Progenitor cell of endocrine pancreas (in vitro differentiated cells): ENCODE measurements around the gene EPS8. TPM values are rescaled to one million over a fixed set of nuclear protein-coding genes. Genes with fewer than 3 reads are reported as not detected.

Source experiments
- DNase-seq: peaks from one replicate; pipeline ENCODE4 v3.0.0; 2021; ENCODE audit warnings: low spot score; ENCODE audit not compliant: unreplicated experiment
- H3K27ac Mint-ChIP-seq: 2 replicates; pipeline ENCODE4 v1.8.0; 2021; ENCODE audit warnings: mild to moderate bottlenecking, moderate library complexity, mixed read lengths
- H3K27me3 Mint-ChIP-seq: 2 replicates; pipeline ENCODE4 v1.8.0; 2021; ENCODE audit warnings: mixed read lengths
- H3K36me3 Mint-ChIP-seq: 2 replicates; pipeline ENCODE4 v1.8.0; 2022; ENCODE audit warnings: mixed read lengths; ENCODE audit not compliant: insufficient read depth
- H3K4me1 Mint-ChIP-seq: 2 replicates; pipeline ENCODE4 v1.8.0; 2021; ENCODE audit warnings: low read depth, mixed read lengths
- H3K4me3 Mint-ChIP-seq: 2 replicates; pipeline ENCODE4 v1.8.0; 2021; ENCODE audit warnings: low read depth, mild to moderate bottlenecking, moderate library complexity, mixed read lengths
- H3K9me3 Mint-ChIP-seq: 2 replicates; pipeline ENCODE4 v1.8.0; 2021; ENCODE audit warnings: low read depth, mixed read lengths
- CTCF ChIP-seq: fragments of 200-600 bp; sonication (generic); IDR thresholded peaks from one replicate; pipeline ENCODE4 v1.5.0; 2021; ENCODE audit warnings: antibody characterized with exemption, mild to moderate bottlenecking; ENCODE audit not compliant: unreplicated experiment
- total RNA-seq: library from RNA; stranded (reverse); gene quantifications from 2 replicates; pipeline ENCODE4 v1.2.1, GENCODE V29; 2021

Gene EPS8
- total RNA-seq, 1 donor from 2014 or later, result 23.2 TPM

DNA sequence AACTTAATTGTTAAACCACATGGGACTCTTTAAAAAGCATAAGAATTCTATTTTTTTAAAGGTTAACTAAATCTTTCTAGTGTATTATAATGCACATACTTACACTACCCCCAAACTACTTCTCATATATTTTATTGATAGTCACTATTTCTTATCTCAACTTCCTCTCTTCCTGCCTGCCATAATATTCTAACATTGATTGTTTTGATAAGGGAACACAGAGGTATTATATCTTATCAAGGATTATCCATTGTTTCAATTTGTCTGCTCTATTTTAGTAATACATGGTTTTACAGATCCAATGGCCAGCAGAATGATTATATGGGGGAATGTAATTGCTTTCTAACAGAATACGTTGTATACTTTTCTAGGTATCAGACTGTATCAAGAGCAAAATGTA is 98.9 kb downstream of the EPS8 start:
- Mint-ChIP-seq H3K27ac (no peak overlapping the region), H3K27me3 (no peaks in the 10 kb centered on the region), H3K4me1 (peaks cover 7% of the 10 kb centered on the region), H3K4me3 (no peak overlapping the region), H3K9me3 (no peaks in the 10 kb centered on the region), H3K36me3 (no peaks in the 10 kb centered on the region)
- no peak for TF ChIP-seq CTCF
- DNase-seq, result no peak

DNA sequence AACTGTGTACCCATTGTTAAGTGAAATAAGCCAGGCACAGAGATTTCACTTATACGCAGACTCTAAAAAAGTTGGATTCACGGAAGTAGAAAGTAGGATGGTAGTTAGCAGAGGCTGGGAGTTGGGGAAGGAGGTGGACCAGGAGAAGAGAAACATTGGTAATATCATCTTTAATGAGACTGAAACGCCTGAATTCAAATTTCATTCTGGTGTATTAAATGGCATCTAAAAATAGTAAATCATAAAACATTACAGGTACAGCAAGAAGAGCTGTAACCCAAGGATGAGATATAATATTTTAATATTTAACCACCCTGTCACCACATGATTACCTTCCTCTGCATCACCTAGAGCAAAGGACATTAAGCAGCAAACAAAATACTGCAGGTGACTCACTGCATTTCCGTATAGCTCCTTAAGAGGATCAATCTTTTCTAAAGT is 99.4 kb downstream of the EPS8 start:
- H3K9me3 Mint-ChIP-seq, result no peaks in the 10 kb centered on the region
- no peak overlapping the region for H3K4me3 Mint-ChIP-seq
- no peak overlapping the region for H3K27ac Mint-ChIP-seq
- H3K27me3 Mint-ChIP-seq, result no peaks in the 10 kb centered on the region
- H3K36me3 Mint-ChIP-seq, result no peaks in the 10 kb centered on the region
- TF ChIP-seq CTCF, result no peak
- H3K4me1 Mint-ChIP-seq, result peaks cover 7% of the 10 kb centered on the region
- DNase-seq, result no peak

DNA sequence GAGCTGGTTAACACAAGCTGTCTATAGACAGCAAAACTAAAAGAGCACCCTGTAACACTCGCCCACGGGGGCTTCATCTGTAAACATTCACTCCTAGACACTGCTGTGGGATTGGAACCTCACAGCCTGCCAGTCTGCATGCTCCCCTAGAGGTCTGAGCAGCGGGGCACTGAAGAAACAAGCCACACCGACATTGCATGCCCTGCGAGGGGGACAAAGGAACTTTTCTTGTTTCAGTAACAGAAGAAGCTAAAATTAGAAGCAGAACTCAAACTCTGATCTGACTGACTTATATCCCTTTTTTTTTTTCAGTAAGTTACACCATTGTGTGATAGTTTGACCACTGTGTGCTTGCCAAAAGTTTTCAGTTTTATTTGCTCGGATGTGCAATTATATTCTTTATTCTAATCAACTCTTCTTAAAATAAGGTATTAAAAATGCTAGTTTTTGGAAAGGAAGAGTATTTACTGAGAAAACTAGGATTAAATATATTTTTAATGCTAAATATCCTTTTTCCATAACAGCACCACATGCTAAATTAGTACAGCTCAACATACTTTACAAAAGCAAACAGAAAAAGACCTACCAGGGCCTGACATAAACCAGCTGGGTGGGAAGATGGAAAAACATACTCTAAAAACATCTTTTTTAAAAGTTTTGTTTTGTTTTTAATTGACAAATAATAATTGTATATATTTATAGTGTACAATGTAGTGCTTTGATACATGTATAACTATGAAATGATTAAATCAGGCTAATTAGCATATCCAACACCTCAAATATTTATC is 100.2 kb downstream of the EPS8 start:
- Mint-ChIP-seq H3K4me1 (peaks cover 7% of the 10 kb centered on the region), H3K4me3 (no peak overlapping the region), H3K36me3 (no peaks in the 10 kb centered on the region), H3K9me3 (no peaks in the 10 kb centered on the region), H3K27ac (no peak overlapping the region), H3K27me3 (no peaks in the 10 kb centered on the region)
- no peak for TF ChIP-seq CTCF
- DNase-seq, result no peak

DNA sequence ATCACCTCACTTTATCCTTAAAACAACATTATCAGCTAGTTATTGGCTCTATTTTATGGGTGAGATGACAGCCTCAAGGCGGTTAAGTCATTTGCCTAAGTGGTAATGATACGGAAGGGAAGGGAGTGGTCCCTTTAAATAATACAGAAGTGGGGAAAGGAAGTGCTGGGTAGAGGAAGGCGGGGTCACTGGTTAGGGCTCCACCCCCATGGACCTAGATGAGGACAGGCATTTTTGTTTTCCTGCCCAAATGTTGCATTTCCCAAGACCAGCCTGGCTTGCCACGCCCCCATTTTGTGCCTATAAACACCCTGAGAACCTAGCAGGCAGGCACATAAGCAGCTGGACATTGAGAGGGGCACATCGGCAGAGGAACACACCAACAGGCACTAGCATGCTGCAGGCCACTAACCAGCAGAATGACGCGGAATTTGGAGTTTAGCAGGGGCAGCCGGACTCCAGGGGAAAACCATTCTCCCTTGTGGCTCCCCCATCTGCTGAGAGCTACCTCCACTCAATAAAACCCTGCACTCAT is 100.9 kb downstream of the EPS8 start:
- Mint-ChIP-seq H3K27ac (no peak overlapping the region), H3K27me3 (no peaks in the 10 kb centered on the region), H3K9me3 (no peaks in the 10 kb centered on the region), H3K4me1 (peaks cover 7% of the 10 kb centered on the region), H3K36me3 (no peaks in the 10 kb centered on the region), H3K4me3 (no peak overlapping the region)
- no peak for DNase-seq
- TF ChIP-seq CTCF, result no peak

GRCh38 chr12:15687583-15687982 is 101.6 kb downstream of the EPS8 start:
- Mint-ChIP-seq H3K9me3 (no peaks in the 10 kb centered on the region), H3K36me3 (no peaks in the 10 kb centered on the region), H3K27me3 (no peaks in the 10 kb centered on the region), H3K4me1 (peaks cover 7% of the 10 kb centered on the region), H3K27ac (no peak overlapping the region), H3K4me3 (no peak overlapping the region)
- no peak for DNase-seq
- no peak for TF ChIP-seq CTCF
